SH-SY5Y (cell line): ENCODE results near the gene SIM2.

Experiments used
- GATA2 ChIP-seq: IDR thresholded peaks from 2 replicates; pipeline ENCODE4 v1.6.1; 2011; ENCODE audit warnings: mild to moderate bottlenecking, low read depth, low read length
- GATA3 ChIP-seq: IDR thresholded peaks from 2 replicates; pipeline ENCODE4 v1.6.1; 2011; ENCODE audit warnings: low read depth, mild to moderate bottlenecking, low read length, moderate library complexity

- TF ChIP-seq GATA2 (no peak), GATA3 (no peak)
Measured at GRCh38 chr21:36721817-36722216, 22.9 kb downstream of the SIM2 start.
